Activated naive CD8-positive, alpha-beta T cell treated with anti-CD3 and anti-CD28 coated beads, Interleukin-2, amount 50 U/mL, for 16 hours (primary cell): Measurements from ENCODE around the gene RASSF7.

Source experiments
- DNase-seq: peaks from one replicate; pipeline ENCODE4 v3.0.0-alpha.2; 2020; ENCODE audit warnings: low read depth, low spot score

RASSF7 gene

GRCh38 chr11:586376-587316, 25.9 kb downstream of the RASSF7 start:
- DNase-seq: no peak

DNA sequence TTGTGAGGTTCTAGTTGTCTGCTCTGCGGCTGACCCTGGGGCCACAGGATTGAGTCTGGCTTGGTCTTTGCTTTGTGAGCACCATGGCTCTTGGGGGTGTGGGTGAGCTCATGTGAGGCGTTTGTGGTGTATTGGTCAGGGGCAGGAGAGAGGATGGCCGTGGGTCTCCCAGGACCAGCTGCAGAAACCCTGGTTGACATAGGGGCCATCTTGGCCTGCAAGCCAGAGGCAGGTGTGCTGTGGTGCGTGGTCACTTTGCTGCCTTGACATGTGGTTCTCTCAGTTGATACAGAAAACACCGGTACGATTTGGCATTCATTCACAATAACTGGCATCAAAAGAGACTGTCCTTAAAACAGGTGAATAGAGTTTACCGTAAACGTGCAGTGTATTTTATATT, 26.8 kb downstream of the RASSF7 start:
- no peak for DNase-seq

- DNase-seq: peak; percentile 47
Observed at GRCh38 chr11:587978-588380, 27.2 kb downstream of the RASSF7 start.

GRCh38 chr11:589798-590197, 29.0 kb downstream of the RASSF7 start:
- DNase-seq: no peak

- no peak for DNase-seq
Observed at GRCh38 chr11:590997-591396, 30.2 kb downstream of the RASSF7 start.

DNA sequence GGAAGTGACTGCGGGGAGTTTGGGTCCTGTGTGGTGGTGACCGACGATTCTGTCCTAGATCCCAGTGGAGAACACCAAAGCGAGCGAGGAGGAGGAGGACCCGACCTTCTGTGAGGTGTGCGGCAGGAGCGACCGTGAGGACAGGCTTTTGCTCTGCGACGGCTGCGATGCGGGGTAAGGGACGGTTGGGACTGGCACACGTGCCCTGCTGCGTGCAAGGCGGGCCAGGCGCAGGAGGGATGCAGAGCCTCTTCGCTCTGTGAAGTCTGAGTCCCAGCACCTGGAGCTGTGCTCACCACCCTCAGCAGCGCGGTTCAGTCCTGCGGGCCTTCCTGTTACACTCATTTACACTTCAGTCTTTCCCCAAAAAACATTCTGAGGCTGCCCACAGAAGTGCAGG, 31.7 kb downstream of the RASSF7 start:
- DNase-seq: no peak

DNA sequence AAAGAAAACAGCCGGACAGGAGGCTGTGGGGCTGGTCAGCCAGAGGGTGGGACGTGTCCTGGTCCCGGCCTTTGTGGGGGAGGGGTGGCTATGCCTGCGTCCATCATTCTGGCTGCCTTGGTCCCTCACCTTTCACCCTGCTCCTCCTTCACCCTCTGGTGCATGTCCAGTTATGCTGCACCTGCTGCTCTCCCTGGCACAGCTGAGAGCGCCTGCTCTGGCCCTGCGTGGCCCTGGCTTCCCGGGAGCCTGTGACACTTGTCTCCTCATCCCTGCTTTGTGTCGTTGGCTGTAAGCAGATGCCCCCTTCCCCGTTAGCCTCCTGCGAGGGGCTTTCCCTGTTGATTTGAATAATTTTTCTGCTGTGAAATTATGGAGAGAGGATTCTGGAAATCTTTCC, 32.1 kb downstream of the RASSF7 start:
- no peak for DNase-seq

GRCh38 chr11:593347-593746, 32.6 kb downstream of the RASSF7 start:
- no peak for DNase-seq

DNA sequence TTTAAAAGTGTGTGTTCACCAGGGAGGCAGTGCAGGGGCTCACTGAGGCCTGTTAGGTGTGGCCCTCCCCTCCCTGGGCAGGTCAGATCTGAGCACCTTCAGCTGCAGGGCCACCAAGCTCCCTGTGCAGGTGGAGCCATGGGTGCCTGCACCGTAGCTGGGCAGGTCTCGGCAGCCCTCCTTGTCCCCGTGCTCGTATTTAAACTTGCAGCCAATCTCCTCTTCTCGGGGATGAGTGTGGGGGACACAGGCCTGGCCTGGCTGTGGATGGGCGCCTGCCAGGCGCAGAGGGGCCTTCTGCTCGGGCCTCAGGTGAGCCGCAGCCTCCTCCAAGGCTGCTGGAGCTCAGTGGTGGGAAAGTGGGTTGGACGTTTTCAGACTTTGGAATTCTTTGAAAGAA, 34.6 kb downstream of the RASSF7 start:
- DNase-seq: no peak

- DNase-seq: no peak
Observed at GRCh38 chr11:596374-596773, 35.6 kb downstream of the RASSF7 start.

DNA sequence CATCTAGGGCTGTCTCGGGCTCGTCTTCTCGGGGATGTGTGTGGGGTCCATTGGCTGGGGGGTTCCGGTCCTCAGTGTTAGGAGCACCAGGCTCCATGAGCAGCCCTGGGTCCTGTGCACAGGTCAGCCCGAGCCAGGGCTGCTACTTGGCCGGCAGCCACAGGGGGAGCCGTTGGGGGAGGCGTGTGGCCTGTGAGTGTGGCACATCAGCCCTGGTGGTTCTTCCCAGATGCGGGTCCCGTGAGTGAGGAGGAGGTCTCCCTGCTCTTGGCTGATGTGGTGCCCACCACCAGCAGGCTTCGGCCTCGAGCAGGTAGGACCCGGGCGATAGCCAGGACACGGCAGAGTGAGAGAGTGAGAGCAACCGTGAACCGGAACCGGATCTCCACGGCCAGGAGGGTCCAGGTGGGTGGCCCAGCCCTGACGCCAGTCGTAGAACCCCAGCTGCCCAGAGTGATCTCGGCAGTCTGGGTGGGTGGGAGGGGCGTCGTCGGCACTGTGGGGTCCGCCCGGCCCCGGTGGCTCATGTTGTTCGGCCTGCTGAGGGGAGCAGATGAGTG, 36.5 kb downstream of the RASSF7 start:
- no peak for DNase-seq

GRCh38 chr11:598005-598680, 37.4 kb downstream of the RASSF7 start:
- DNase-seq: no peak

DNA sequence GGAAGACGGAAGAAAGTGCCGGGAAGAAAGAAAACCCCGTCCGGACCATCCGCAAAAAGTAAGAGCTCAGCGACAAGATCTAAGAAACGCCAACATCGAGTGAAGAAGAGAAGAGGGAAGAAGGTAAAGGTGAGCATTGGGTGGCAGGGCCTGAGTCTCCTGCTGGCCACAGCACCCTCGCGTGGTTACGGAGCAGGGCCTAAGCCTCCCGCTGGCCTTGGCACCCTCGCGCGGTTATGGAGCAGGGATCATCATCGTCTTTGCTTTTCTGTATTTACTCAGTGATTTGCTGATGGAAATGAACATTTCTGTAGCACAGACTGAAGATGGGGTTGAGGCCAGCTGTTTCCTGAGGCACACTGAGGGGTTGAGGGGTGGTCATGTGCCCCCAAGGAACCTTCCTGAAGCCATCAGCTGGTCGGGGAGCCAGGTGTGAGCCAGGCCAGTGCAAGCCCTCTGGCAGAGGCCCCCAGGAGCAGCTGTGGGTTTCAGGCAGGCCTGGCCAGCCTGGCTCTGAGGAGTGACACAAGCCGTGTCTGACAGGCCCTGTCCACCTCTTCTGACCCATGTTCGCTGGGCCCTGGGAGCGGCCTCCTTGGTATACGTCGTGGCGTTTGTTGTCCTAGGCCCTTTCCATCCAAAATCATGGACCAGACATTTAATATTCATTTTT, 40.9 kb downstream of the RASSF7 start:
- DNase-seq: no peak

GRCh38 chr11:603154-603553, 42.4 kb downstream of the RASSF7 start:
- DNase-seq: no peak

- no peak for DNase-seq
Observed at GRCh38 chr11:605286-606129, 44.7 kb downstream of the RASSF7 start.

DNA sequence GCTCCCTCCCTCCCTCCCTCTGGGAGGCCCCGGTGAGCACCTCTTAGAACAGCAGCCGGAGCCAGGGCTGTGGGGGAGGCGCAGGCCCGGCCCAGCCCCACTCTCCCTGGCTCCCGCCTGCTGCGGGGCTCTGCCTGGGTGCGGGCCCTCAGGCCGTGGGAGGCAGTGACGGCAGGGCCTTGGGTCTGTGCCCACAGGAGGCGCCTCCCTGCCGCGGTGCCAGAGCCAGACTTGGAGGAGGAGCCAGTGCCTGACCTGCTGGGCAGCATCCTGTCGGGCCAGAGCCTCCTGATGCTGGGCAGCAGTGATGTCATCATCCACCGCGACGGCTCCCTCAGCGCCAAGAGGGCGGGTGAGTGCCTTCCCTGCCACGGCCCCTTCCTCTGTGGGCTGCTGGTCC, 45.5 kb downstream of the RASSF7 start:
- no peak for DNase-seq

- no peak for DNase-seq
Observed at GRCh38 chr11:607020-607780, 46.4 kb downstream of the RASSF7 start.

DNA sequence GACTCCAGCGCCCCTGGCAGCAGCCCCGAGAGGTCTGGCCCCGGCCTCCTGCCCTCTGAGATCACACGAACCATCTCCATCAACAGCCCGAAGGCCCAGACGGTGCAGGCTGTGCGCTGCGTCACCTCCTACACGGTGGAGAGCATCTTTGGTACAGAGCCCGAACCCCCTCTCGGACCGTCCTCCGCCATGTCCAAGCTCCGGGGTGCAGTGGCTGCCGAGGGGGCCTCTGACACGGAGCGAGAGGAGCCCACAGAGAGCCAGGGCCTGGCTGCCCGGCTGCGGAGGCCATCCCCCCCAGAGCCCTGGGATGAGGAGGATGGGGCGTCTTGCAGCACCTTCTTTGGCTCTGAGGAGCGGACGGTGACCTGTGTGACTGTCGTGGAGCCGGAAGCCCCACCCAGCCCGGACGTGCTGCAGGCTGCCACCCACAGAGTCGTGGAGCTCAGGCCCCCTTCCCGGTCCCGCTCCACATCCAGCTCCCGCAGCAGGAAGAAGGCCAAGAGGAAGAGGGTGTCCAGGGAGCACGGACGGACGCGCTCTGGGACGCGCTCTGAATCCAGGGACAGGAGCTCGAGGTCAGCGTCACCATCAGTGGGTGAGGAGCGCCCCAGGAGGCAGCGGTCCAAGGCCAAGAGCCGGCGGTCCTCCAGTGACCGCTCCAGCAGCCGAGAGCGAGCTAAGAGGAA, 47.3 kb downstream of the RASSF7 start:
- DNase-seq: no peak

GRCh38 chr11:608791-609251, 48.1 kb downstream of the RASSF7 start:
- no peak for DNase-seq

DNA sequence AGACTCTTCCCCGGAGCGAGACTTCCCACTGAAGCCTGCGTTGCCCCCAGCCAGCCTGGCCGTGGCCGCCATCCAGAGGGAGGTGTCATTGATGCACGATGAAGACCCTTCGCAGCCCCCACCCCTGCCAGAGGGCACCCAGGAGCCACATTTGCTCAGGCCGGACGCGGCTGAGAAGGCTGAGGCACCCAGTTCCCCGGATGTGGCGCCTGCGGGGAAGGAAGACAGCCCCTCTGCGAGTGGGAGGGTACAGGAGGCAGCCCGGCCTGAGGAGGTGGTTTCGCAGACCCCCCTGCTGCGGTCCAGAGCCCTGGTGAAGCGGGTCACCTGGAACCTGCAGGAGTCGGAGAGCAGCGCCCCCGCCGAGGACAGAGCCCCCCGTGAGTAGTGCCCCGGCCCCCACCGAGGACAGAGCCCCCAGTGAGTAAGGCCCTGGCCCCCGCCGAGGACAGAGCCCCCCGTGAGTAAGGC, 48.6 kb downstream of the RASSF7 start:
- no peak for DNase-seq
